PC-3 (cell line): ENCODE results near the gene PTGER3. TPM values are rescaled to one million over a fixed set of nuclear protein-coding genes. Genes with fewer than 3 reads are reported as not detected.

Experiments used
- ATAC-seq: fragments of 200-7000 bp; cut with Tn5 transposase; 2 replicates; pipeline ENCODE4 v1.9.1; 2020; ENCODE audit warnings: mild to moderate bottlenecking, moderate library complexity
- BruUV-seq: library from RNA; stranded (reverse); fragments of 400-500 nt; replicated peaks from 2 replicates; lab custom pipeline; 2021; lab: Mats Ljungman, UMichigan
- CTCF ChIA-PET: fragments of 300-600 bp; sonication (Branson Sonifier 250); formaldehyde crosslinking; loops from one replicate; lab custom pipeline; 2022; ENCODE audit warnings: antibody characterized with exemption; lab: Charles Lee
- POLR2A ChIA-PET: fragments of 300-600 bp; sonication (Branson Sonifier 250); formaldehyde crosslinking; loops from one replicate; lab custom pipeline; 2022; ENCODE audit warnings: antibody characterized with exemption; ENCODE audit not compliant: unreplicated experiment; lab: Charles Lee
- DNase-seq: peaks from one replicate; pipeline ENCODE4 v3.0.0-alpha.2; 2015
- H2AFZ ChIP-seq: fragments of 300-600 bp; sonication (generic); 2 replicates; pipeline ENCODE4 v1.6.0; 2016; ENCODE audit warnings: antibody characterized with exemption, low read length
- H3F3A ChIP-seq: fragments of 300-600 bp; sonication (generic); one replicate; pipeline ENCODE4 v1.6.0; 2017; ENCODE audit warnings: antibody characterized with exemption, low read length, control low read depth, mild to moderate bottlenecking; ENCODE audit not compliant: unreplicated experiment
- H3K27ac ChIP-seq: fragments of 300-600 bp; sonication (generic); 2 replicates; pipeline ENCODE4 v1.5.1; 2016; ENCODE audit warnings: mild to moderate bottlenecking, low read length
- H3K27me3 ChIP-seq: fragments of 300-600 bp; sonication (generic); 2 replicates; pipeline ENCODE4 v1.6.1; 2016; ENCODE audit warnings: low read length, mixed read lengths
- H3K36me3 ChIP-seq: fragments of 300-600 bp; sonication (generic); 2 replicates; pipeline ENCODE4 v1.6.1; 2016; ENCODE audit warnings: low read depth, mixed run types, low read length, mixed read lengths
- H3K4me1 ChIP-seq: fragments of 300-600 bp; sonication (generic); 2 replicates; pipeline ENCODE4 v1.5.1; 2016; ENCODE audit warnings: low read length; ENCODE audit not compliant: insufficient read depth
- H3K4me2 ChIP-seq: fragments of 300-600 bp; sonication (generic); 2 replicates; pipeline ENCODE4 v1.6.0; 2016; ENCODE audit warnings: low read length
- H3K4me3 ChIP-seq: fragments of 300-600 bp; sonication (generic); 2 replicates; pipeline ENCODE4 v1.5.1; 2016; ENCODE audit warnings: mild to moderate bottlenecking, low read length, mixed read lengths
- H3K79me2 ChIP-seq: fragments of 300-600 bp; sonication (generic); 2 replicates; pipeline ENCODE4 v1.6.1; 2017; ENCODE audit warnings: low read length, mixed read lengths
- H3K9ac ChIP-seq: fragments of 300-600 bp; sonication (generic); 2 replicates; pipeline ENCODE4 v1.6.0; 2016; ENCODE audit warnings: mild to moderate bottlenecking, low read length
- H3K9me2 ChIP-seq: fragments of 300-600 bp; sonication (generic); replicated peaks from 2 replicates; pipeline ENCODE4 v1.6.1; 2016; ENCODE audit warnings: mixed run types, low read length, mixed read lengths
- H3K9me3 ChIP-seq: fragments of 300-600 bp; sonication (generic); 2 replicates; pipeline ENCODE4 v1.6.1; 2016; ENCODE audit warnings: low read length, mixed read lengths
- H4K20me1 ChIP-seq: fragments of 300-600 bp; sonication (generic); 2 replicates; pipeline ENCODE4 v1.6.1; 2016; ENCODE audit warnings: low read length, mixed read lengths
- CTCF ChIP-seq: fragments of 300-600 bp; sonication (generic); conservative IDR thresholded peaks from 2 replicates; pipeline ENCODE4 v1.5.1; 2017; ENCODE audit warnings: antibody characterized with exemption, low read depth, mild to moderate bottlenecking, low read length
- EZH2 ChIP-seq: fragments of 300-600 bp; sonication (generic); IDR thresholded peaks from one replicate; pipeline ENCODE4 v1.6.1; 2017; ENCODE audit warnings: antibody characterized with exemption, mild to moderate bottlenecking, low read length; ENCODE audit not compliant: unreplicated experiment
- EZH2phosphoT487 ChIP-seq: fragments of 300-600 bp; sonication (generic); IDR thresholded peaks from 2 replicates; pipeline ENCODE4 v1.6.1; 2018; ENCODE audit warnings: mild to moderate bottlenecking, antibody characterized with exemption, low read length, borderline replicate concordance
- intact Hi-C: fragments of 100-400 bp; cut with micrococcal nuclease; formaldehyde crosslinking; loops from 2 replicates; pipeline ENCODE4 v1.9.0; 2023
- total RNA-seq: library from RNA; depleted of rRNA; stranded (reverse); fragments of >200 nt; gene quantifications from 2 replicates; pipeline ENCODE4 v1.2.3, GENCODE V29; 2014

PTGER3 gene
- total RNA-seq, 1 experiment from 2014 or later, result 0.11 TPM

GRCh38 chr1:71043065-71043464 lies 4.6 kb downstream of the PTGER3 start:
- Histone ChIP-seq H3K4me3 (no peak overlapping the region), H3K79me2 (no peaks in the 10 kb centered on the region), H3F3A (no peaks in the 10 kb centered on the region), H3K4me1 (no peaks in the 10 kb centered on the region), H2AFZ (no peak overlapping the region), H3K27me3 (peaks cover 64% of the 10 kb centered on the region), H3K9me2 (no peaks in the 10 kb centered on the region), H3K9ac (no peak overlapping the region), H4K20me1 (no peaks in the 10 kb centered on the region), H3K27ac (no peak overlapping the region), H3K4me2 (no peak overlapping the region), H3K9me3 (no peaks in the 10 kb centered on the region), H3K36me3 (no peaks in the 10 kb centered on the region)
- ATAC-seq, result no peak
- no peak for TF ChIP-seq EZH2phosphoT487
- no peak for TF ChIP-seq CTCF
- TF ChIP-seq EZH2, result no peak
- CTCF ChIA-PET, result no interaction called here
- POLR2A ChIA-PET, result no interaction called here
- DNase-seq, result no peak
- intact Hi-C loops, result no loop called here
- BruUV-seq, result no TSS peak

GRCh38 chr1:71041806-71042205 lies 5.8 kb downstream of the PTGER3 start:
- Histone ChIP-seq H3K9me2 (no peaks in the 10 kb centered on the region), H3F3A (no peaks in the 10 kb centered on the region), H3K36me3 (no peaks in the 10 kb centered on the region), H3K9ac (no peak overlapping the region), H3K79me2 (no peaks in the 10 kb centered on the region), H3K27me3 (peaks cover 57% of the 10 kb centered on the region), H3K4me2 (no peak overlapping the region), H2AFZ (no peak overlapping the region), H3K27ac (no peak overlapping the region), H3K9me3 (no peaks in the 10 kb centered on the region), H3K4me3 (no peak overlapping the region), H4K20me1 (no peaks in the 10 kb centered on the region), H3K4me1 (no peaks in the 10 kb centered on the region)
- ChIA-PET CTCF (no interaction called here), POLR2A (no interaction called here)
- no TSS peak for BruUV-seq
- no peak for ATAC-seq
- intact Hi-C loops, result no loop called here
- TF ChIP-seq EZH2 (no peak), EZH2phosphoT487 (no peak), CTCF (no peak)
- no peak for DNase-seq

GRCh38 chr1:71039661-71040262 lies 7.9 kb downstream of the PTGER3 start:
- no peak overlapping the region for H2AFZ ChIP-seq
- no peak overlapping the region for H3K4me2 ChIP-seq
- ATAC-seq (no peak), DNase-seq (no peak)
- TF ChIP-seq EZH2phosphoT487, result no peak
- TF ChIP-seq CTCF, result no peak
- no peak for TF ChIP-seq EZH2
- H3F3A ChIP-seq, result no peaks in the 10 kb centered on the region
- H3K9me2 ChIP-seq, result no peaks in the 10 kb centered on the region
- peaks cover 54% of the 10 kb centered on the region for H3K27me3 ChIP-seq
- H3K9me3 ChIP-seq, result no peaks in the 10 kb centered on the region
- no peaks in the 10 kb centered on the region for H3K36me3 ChIP-seq
- CTCF ChIA-PET, result no interaction called here
- intact Hi-C loops, result no loop called here
- no peak overlapping the region for H3K9ac ChIP-seq
- no peaks in the 10 kb centered on the region for H3K79me2 ChIP-seq
- no peak overlapping the region for H3K27ac ChIP-seq
- H3K4me1 ChIP-seq, result no peaks in the 10 kb centered on the region
- POLR2A ChIA-PET, result no interaction called here
- H3K4me3 ChIP-seq, result no peak overlapping the region
- H4K20me1 ChIP-seq, result no peaks in the 10 kb centered on the region
- no TSS peak for BruUV-seq
